Peyer's patch (tissue), 4 donors: ENCODE results near the gene DCAF6. TPM values are rescaled to one million over a fixed set of nuclear protein-coding genes. Genes with fewer than 3 reads are reported as not detected.

Experiments
- DNase-seq, 3 donors: peaks; one replicate each; pipeline ENCODE4 v3.0.0-alpha.2; 2017 to 2019
- H3K27ac ChIP-seq, 4 donors: fragments of 200-600 bp; sonication (generic); one replicate each; pipeline ENCODE4 v1.5.1; 2016 to 2019
- H3K27me3 ChIP-seq, 2 donors: fragments of 200-600 bp; sonication (generic); one replicate each; pipeline ENCODE4 v1.5.1; 2019
- H3K36me3 ChIP-seq, 3 donors: fragments of 200-600 bp; sonication (generic); one replicate each; pipeline ENCODE4 v1.5.1; 2016 to 2019
- H3K4me1 ChIP-seq, 4 donors: fragments of 200-600 bp; sonication (generic); one replicate each; pipeline ENCODE4 v1.5.1; 2016 to 2019
- H3K4me3 ChIP-seq, 4 donors: fragments of 200-600 bp; sonication (generic); 1 replicate in 3 of 4; 2 replicates in 1 of 4; pipeline ENCODE4 v1.5.1; 2016 to 2019; ENCODE audit warnings: mild to moderate bottlenecking in 1 of 4
- H3K9me3 ChIP-seq, 4 donors: fragments of 200-600 bp; sonication (generic); one replicate each; pipeline ENCODE4 v1.5.1; 2016 to 2019; ENCODE audit warnings: mild to moderate bottlenecking in 1 of 4
- POLR2A ChIP-seq, 2 donors: fragments of 450-650 bp; IDR thresholded peaks; one replicate each; pipeline ENCODE4 v1.5.1; 2017; ENCODE audit warnings: antibody characterized with exemption in 2 of 2, mild to moderate bottlenecking in 2 of 2, moderate library complexity in 2 of 2
- total RNA-seq, 4 donors: library from RNA; depleted of rRNA; stranded (reverse); fragments of >200 nt; gene quantifications; one replicate each; pipeline ENCODE4 v1.1.0, GENCODE V29; 2016
- TF ChIP-seq, protein P1 (sequence below), 6 experiments: fragments of 450-650 bp in 4 of 6; fragments of 200-600 bp in 2 of 6; sonication (generic) in 1 of 6; IDR thresholded peaks; one replicate each; pipeline ENCODE4 v1.5.1; 2017 to 2019; ENCODE audit warnings: antibody characterized with exemption in 6 of 6, mild to moderate bottlenecking in 3 of 6, moderate library complexity in 1 of 6

Gene DCAF6
- total RNA-seq, 4 donors from 2014 or later = 106 to 139 (median 114) TPM

DNA sequence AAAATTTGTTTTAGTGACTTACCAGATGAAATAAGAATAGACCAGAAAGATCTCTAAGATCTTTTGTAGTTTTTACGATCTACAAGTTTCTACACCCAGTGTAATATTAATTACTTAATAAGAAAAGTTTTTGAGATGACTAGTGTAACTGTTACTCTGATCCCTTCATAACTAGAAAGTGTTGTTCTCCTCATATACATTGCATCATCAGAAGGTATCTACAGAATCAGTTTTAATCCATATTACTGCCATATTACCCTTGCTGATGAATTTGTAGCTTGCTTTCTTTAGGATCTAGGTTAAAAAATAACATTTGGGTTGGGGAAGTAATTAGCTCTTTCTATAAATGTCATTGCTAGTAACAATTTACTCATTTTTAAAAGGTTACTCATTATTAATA is 127.7 kb downstream of the DCAF6 start:
- TF ChIP-seq, protein P1, sequence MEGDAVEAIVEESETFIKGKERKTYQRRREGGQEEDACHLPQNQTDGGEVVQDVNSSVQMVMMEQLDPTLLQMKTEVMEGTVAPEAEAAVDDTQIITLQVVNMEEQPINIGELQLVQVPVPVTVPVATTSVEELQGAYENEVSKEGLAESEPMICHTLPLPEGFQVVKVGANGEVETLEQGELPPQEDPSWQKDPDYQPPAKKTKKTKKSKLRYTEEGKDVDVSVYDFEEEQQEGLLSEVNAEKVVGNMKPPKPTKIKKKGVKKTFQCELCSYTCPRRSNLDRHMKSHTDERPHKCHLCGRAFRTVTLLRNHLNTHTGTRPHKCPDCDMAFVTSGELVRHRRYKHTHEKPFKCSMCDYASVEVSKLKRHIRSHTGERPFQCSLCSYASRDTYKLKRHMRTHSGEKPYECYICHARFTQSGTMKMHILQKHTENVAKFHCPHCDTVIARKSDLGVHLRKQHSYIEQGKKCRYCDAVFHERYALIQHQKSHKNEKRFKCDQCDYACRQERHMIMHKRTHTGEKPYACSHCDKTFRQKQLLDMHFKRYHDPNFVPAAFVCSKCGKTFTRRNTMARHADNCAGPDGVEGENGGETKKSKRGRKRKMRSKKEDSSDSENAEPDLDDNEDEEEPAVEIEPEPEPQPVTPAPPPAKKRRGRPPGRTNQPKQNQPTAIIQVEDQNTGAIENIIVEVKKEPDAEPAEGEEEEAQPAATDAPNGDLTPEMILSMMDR (IDR thresholded peaks at IDR 0.05) = no peak
- TF ChIP-seq POLR2A (IDR thresholded peaks at IDR 0.05) = no peak

DNA sequence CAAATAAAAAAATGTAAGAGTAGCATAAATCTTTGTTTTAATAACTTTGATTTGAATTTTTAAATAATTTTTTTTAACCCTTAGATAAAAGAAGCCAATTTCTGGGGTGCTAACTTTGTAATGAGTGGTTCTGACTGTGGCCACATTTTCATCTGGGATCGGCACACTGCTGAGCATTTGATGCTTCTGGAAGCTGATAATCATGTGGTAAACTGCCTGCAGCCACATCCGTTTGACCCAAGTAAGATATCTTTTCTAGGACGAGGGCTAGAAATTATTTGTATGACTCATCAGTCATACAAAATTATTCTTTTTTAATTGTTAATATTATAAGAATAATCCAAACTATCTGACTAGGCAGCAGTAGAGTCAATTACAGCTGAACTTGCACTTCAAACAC is 129.0 kb downstream of the DCAF6 start:
- no peak for DNase-seq
- Histone ChIP-seq H3K4me1 (no peaks in the 10 kb centered on the region), H3K4me3 (no peak overlapping the region), H3K27ac (no peak overlapping the region), H3K9me3 (no peaks in the 10 kb centered on the region), H3K36me3 (peaks cover 0 to 60% (median 0%) of the 10 kb centered on the region in 3 donors), H3K27me3 (no peaks in the 10 kb centered on the region)
- TF ChIP-seq, protein P1 (IDR thresholded peaks at IDR 0.05) = no peak
- no peak for TF ChIP-seq POLR2A (IDR thresholded peaks at IDR 0.05)

More for the DNA sequence above, 127.7 kb downstream of the DCAF6 start:
- Histone ChIP-seq H3K27ac (no peak overlapping the region), H3K9me3 (no peaks in the 10 kb centered on the region), H3K4me3 (no peak overlapping the region), H3K4me1 (no peaks in the 10 kb centered on the region), H3K36me3 (peaks cover 0 to 57% (median 0%) of the 10 kb centered on the region in 3 donors), H3K27me3 (no peaks in the 10 kb centered on the region)
- no peak for DNase-seq

DNA sequence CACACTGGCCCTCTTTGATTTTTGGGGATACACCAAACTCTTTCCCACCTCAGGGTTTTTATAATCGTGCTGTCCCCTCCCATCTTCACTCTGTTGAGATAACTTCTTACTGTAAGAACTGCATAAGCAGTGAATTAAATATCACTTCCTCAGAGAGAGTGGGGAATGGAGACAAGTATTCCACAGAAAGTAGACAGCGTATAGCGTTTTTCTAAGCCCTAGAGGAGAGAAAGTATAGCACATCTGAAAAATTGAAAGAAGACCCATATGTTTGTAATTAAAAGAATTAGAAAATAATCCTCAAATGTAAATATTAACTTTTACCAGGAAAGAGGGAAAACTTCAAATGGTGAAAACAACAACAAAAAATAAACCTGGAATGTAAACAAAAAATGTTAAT is 132.9 kb downstream of the DCAF6 start:
- Histone ChIP-seq H3K36me3 (peaks cover 0 to 85% (median 0%) of the 10 kb centered on the region in 3 donors), H3K9me3 (no peaks in the 10 kb centered on the region), H3K4me3 (no peak overlapping the region), H3K27me3 (no peaks in the 10 kb centered on the region), H3K4me1 (no peaks in the 10 kb centered on the region), H3K27ac (no peak overlapping the region)
- no peak for DNase-seq
- no peak for TF ChIP-seq POLR2A (IDR thresholded peaks at IDR 0.05)
- TF ChIP-seq, protein P1 (IDR thresholded peaks at IDR 0.05) = no peak

DNA sequence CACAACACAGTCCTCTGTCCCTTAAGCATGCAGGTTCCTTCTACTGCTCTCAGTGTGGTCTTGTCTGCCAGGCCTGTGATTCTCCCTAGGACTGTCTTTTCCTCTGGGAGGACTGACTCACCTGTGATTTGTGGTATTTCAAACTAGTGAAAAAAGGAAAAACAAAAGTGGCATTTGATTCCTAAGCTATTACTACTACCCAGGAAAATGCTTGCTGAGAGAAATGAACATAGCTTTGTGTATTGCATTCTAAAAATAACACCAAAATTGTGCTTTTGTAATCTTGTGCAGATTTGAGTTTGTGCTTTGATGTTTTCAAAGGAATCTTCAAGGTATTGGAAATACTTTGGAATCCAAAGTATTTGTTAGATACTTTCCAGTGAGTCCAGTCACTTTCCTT is 143.3 kb downstream of the DCAF6 start:
- Histone ChIP-seq H3K4me1 (no peaks in the 10 kb centered on the region), H3K9me3 (no peaks in the 10 kb centered on the region), H3K36me3 (peaks cover 0 to 29% (median 0%) of the 10 kb centered on the region in 3 donors), H3K4me3 (no peak overlapping the region), H3K27ac (no peak overlapping the region), H3K27me3 (no peaks in the 10 kb centered on the region)
- TF ChIP-seq, protein P1 (IDR thresholded peaks at IDR 0.05) = no peak
- TF ChIP-seq POLR2A (IDR thresholded peaks at IDR 0.05) = no peak
- no peak for DNase-seq

DNA sequence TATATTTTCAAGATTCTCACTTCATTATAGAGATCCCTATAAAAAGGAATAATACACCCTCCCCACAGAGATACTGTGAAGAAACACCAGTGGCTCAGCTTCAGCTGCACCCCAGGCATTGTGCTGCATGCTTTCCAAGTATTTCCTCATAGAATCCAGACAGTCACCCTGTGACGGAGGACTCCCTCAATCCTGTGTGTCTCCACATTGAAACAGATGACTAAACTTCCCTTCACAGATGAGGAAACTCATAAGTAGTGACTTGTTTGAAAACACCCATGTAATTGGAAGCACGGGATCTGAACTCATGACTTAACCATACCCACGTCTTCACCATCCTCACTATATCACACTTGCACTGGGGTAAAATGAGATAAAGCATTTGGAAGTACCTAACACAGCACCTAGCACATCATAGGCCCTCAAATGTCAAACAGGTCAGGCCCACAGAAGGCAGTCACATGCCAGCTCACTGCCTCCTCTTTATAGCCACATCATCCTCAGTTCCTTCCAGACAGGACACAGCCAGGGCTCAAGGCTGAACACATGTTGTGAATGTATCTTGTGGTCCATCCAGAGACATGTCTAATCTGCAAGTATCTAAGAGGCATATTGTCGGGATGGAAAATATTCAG is 145.0 kb downstream of the DCAF6 start:
- DNase-seq = no peak

More for the DNA sequence above, 145.0 kb downstream of the DCAF6 start:
- Histone ChIP-seq H3K9me3 (no peaks in the 10 kb centered on the region), H3K27ac (peak overlapping the region in 1 of 4 donors; percentile 37), H3K36me3 (peaks cover 0 to 21% (median 0%) of the 10 kb centered on the region in 3 donors), H3K4me3 (no peak overlapping the region), H3K27me3 (no peaks in the 10 kb centered on the region), H3K4me1 (no peaks in the 10 kb centered on the region)
- TF ChIP-seq, protein P1 (IDR thresholded peaks at IDR 0.05) = no peak
- TF ChIP-seq POLR2A (IDR thresholded peaks at IDR 0.05) = no peak
